Bone marrow (tissue), 2 donors: ENCODE results near the gene SIGMAR1.
"Not testable (repeated sequence)": the region's sequence is repeated elsewhere in the genome, so short reads cannot be mapped to it uniquely, and the experiment has no call there.

ENCODE experiments used
- DNase-seq, 2 donors: peaks; one replicate each; lab custom pipeline; 2025; lab: John Stamatoyannopoulos, UW

SIGMAR1 gene

DNA sequence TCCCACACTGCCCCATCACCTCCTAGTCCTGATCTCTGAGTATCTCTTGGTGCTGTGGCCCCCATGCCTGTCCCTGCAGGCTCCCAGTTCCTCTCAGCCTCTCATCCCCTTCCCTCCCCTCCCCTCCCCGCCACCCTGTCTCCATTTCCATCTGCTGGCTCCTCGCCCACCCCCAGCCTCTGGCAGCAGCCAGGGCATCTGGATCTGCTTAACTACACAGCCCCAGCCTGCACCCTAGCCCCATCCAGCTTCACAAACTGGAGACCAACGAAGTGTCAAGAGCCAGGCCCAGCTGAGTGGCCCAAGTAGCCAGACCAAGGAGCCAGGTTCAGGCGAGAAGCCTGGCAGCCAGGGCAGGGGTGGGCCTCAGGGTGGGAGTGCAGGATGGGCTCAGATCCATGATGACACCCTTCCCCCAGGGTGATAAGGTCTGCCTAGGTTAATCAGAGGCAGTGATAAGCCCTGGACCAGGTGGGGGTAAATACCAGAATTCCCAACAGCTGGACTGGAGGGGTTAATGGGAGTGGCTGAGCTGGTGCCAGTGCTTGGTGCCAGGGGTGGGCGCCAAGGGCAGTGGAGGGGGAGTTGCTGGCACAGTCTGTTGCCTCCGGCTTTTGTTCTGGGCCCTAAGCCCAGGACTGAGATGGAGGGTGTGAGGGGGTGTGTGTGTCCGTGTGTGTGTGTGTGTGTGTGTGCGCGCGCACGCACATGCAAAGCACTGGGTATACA lies 16.9 kb upstream of the SIGMAR1 start:
- no peak for DNase-seq

DNA sequence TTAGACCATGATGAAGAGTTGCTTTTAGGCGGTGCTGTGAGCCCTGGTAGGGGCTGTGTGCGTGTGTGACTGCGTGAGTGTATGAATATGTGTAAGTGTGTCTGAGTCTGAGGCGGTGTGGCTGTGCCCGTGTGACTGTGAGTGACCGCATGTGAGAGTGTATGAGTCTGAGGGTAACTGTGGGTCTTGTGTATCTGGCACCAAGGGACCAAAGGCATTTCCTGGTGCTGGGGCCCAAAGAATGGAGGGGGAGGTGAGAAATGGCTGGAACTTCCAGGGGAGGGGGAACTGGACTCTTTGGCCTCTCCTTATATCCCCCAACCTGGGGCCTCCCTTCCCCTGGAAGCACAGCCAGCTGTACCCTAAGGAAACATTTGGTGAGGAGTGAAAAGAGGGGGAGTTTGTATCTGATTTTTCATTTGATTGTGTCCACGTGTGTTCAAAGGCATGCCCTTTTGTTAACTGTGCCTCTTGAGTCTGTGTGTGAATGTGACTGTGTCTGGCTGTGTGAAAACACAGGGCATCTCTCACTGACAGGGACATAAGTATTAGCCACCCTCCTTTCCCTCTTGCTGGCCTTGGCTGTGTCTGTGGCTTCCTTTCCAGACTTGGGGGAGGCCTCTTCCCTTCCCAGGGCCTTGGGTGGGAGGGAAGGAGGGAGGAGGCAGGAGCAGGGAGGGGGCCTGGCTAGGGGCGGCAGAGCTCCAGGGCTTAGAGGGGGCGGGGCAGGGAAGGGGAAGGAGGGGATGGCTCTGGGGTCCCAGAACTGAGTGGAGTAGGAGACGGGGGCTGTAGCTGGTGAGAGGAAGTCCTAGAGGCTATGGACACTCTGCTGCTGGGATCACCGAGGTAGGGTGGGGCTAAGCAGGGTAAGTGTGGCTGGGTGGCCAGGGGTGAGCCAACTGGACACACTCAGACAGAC lies 15.8 kb upstream of the SIGMAR1 start:
- DNase-seq: no peak

DNA sequence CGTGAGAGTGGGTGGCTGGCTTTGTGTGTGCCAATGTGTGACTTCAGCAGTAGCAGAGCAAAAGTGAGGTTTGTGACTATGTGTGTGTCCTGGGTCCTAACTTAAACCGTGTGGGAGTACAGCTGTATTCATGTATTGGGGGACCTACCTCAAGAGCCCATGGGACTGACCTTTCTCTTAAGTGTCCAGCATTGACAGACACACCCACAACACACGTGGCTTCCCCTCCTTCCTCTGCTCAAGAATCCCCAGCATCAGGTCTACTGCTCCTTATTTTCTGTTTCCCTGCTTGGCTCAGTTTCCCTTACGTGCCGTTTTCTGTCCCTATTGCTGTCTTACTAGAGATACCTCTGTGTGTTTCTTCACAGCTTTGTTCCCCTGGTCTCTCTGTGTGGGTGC lies 15.0 kb upstream of the SIGMAR1 start:
- DNase-seq: no peak

DNA sequence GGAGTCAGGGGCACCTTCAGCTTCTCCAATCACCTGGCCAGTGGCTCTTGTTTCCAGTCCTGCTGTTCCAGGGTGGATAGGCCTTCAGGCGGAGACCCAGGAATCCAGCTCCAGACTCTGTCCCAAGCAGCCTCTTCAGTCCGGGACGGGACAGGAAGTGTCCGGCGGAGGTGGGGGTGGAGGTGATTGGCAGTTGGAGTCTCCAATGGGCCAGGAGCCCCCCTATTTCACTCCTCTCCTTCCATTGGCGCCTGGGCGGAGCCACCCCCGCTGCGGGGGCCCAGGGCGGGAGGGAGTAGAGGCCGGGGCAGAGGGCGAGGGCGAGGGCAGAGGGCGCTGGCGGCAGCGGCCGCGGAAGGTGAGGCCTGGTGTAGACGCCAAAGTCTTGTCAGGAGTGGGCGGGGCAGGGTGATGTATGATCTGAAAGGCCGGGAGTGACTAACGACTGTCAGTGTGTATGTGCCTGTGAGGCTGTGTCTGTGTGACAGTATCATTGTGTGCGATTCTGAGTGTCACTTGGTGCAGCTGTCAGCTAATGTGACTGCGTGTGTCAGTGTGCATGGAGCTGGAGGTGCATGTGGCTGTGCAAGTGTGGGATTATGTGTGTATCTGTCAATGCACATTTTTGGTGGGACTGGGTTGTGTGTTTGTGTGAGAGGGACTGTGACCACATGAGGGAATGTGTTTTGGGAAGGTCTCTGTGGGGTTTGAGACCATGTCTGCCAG lies 14.5 kb upstream of the SIGMAR1 start, which contains the start of gene IL11RA:
Gene IL11RA (plus strand): TSS at position 310 of the 726 bp plus-strand sequence. CDS start 3,033 bp downstream, outside the sequence.
- DNase-seq: no peak

DNA sequence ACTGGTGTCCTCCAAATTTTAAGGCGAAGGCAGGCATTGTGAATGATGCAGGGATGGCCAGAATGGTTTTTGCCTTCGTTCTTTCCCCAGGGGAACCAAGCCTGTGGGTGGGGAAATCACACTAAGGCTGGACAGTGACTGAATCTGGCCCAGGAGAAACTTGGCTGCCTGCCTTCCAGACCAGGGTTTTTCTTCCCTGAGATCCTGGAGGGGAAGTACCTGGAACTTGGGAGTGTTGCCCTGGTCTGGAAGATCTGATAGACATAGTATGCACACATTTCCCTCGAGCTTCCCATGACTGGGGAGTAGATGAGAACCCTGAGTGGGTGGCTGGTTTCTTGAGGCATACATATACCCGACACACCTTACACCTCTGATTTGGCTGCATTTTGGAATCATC lies 13.7 kb upstream of the SIGMAR1 start:
- DNase-seq: no peak

DNA sequence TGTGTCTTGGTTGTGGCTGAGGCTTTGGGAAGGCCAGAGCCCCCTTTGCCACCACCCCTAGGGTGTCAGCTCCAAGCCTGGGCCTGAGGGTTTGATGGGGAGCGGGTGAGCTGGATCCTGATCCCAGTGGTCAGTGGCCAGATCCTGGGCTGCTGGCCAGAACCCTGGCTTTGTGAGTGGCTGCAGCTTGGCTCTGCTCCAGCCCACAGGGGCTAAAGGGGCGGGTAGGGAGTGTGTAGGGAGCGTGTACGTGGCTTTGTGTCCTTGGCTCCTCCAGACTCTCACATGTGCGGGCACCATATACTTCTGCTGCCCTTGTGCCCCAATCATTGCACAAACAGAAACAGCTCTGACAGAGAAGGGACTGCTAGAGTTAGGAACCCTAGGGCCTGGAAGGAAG lies 13.2 kb upstream of the SIGMAR1 start:
- no peak for DNase-seq

DNA sequence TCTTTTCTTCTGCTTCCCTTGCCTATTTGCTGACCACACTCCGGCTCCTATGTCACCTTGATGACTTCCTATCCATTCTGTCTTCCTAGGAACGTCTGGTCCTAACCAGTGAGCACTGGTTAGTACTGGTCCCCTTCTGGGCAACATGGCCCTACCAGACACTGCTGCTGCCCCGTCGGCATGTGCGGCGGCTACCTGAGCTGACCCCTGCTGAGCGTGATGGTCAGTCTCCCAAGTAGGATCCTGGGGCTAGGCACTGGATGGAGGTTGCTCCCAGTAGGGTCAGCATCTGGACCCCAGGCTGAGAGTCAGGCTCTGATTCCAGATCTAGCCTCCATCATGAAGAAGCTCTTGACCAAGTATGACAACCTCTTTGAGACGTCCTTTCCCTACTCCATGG lies 11.1 kb upstream of the SIGMAR1 start:
- DNase-seq: no peak

DNA sequence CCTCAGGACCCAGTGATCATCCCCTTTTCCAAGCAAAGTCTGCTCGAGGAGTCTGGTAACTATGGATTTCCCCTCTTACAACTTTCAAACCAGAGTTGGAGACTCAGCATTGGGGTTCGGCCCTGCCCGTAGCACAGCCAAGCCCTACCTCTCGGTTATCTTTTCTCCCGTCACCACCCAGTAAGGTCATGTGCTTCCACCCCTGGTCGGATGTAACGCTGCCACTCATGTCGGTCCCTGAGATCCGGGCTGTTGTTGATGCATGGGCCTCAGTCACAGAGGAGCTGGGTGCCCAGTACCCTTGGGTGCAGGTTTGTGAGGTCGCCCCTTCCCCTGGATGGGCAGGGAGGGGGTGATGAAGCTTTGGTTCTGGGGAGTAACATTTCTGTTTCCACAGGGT lies 10.1 kb upstream of the SIGMAR1 start:
- no peak for DNase-seq

DNA sequence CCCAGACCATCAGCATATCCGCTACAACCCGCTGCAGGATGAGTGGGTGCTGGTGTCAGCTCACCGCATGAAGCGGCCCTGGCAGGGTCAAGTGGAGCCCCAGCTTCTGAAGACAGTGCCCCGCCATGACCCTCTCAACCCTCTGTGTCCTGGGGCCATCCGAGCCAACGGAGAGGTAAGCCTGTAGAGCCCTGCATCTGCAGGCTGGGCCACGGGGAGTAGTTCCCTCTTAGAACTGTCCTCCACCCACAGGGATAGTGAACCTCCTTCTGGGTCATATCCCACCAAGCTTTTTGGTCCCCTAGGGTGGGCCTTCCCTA lies 9.5 kb upstream of the SIGMAR1 start:
- DNase-seq: no peak

DNA sequence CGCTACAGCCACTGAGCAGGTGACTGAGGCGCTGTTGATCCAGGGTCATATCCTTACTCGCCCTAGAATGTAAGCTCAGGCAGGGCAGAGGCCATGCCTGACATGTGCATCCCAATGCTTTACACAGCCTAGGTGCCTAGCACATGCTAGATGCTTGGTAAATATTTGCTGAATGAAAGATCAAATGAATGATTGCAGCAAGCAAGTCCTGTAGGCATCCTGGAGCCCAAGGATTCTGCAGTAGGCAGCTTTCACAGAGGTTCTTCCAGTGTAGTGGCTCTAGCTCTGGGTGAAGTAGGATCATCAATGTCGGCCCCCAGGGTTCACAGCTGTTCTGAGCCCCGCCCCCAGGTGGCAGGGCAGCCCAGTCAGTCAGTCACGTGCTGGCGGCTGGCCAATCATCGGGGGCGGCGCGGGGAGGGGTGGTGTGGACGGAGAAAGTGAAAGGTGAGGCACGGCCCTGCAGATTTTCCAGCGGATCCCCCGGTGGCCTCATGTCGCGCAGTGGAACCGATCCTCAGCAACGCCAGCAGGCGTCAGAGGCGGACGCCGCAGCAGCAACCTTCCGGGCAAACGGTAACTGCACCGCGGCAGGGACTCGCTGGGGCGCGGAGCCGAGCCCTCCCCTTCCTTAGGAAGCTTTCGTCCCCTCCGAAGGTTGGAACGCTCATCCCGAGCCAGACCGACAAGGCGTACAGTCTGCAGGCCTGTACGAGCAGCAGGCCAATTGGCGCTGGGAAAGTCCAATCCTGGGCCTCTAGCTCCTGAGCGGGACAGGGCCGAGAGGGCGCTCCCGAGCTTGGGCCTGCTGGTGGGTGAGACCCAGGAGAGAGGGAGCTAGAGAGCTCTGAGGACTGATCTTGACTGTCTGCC lies 8.9 kb upstream of the SIGMAR1 start, which contains the start of gene GALT:
Gene GALT (plus strand): TSS at position 465 of the 873 bp plus-strand sequence. CDS start 30 bp downstream, at position 495.
- DNase-seq: peak; percentile 75 to 90

DNA sequence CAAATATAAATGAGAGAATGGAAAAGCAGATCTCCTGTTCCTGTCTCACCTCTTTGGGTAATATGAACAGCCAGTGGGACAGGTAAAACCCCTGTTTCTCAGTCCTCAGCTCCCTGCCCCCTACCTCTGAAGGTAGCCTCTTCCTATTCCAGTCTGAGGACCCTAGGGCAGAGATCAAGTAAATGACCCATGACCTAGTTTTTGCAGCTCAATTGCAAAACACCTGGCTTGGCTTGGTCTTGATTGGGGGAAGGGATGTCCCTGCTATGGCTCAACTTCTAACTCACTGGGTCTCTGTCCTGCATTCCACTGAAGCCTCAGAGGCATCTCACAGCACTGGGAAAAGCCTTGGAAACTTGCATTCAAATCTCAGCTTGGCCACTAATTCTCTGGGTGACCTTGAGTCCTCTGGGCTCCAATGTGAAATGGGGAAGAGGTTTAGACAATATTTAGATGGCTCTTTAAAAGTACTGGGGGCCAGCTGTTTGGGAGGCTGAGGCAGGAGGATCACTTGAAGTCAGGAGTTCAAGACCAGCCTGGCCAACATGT lies 7.3 kb upstream of the SIGMAR1 start:
- no peak for DNase-seq

DNA sequence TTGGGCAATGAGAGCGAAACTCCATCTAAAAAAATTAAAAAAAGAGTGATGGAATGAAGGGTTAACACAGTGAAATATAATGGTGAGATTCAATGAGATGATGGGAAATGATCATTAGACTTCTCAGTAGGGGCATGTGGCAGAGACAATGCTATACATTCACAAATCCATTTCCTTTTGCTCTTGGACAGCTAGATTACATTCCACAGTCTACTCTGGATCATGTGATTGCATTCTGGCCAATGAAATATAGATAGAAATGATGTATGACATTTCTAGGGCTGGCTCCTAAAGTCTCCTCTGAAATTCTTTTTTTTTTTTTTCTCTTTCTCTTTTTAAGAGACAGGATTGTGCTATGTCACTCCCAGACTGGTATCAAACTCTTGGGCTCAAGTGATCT lies 5.1 kb upstream of the SIGMAR1 start:
- no peak for DNase-seq

DNA sequence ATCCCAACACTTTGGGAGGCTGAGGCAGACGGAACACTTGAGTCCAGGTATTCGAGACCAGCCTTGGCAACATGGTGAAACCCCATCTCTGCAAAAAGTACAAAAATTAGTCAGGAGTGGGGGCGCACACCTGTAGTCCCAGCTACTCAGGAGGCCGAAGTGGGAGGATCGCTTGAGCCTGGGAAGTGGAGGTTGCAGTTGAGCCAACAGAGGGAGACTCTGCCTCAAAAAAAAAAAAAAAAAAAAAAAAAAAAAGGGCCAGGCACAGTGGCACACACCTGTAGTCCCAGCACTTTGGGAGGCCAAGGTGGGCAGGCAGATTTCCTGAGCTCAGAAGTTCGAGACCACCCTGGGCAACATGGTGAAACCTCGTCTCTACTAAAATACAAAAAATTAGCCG lies 1.7 kb upstream of the SIGMAR1 start:
- not testable (repeated sequence) for DNase-seq

DNA sequence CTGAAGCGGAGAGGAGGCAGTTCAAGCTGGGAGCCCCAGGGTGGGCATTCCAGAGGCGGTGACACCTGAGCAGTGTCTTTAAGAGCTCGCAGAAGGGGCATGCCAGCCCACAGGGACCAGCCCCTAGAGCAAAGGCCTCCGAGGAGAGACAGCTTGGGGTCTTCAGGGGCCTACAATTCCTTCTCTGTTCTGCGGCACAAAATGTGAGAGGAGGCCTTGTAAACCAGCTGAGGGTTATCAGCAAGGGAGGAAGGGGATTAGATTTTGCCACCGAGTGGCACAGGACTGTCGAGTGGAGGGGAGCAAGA lies 505 bp upstream of the SIGMAR1 start:
- no peak for DNase-seq

DNA sequence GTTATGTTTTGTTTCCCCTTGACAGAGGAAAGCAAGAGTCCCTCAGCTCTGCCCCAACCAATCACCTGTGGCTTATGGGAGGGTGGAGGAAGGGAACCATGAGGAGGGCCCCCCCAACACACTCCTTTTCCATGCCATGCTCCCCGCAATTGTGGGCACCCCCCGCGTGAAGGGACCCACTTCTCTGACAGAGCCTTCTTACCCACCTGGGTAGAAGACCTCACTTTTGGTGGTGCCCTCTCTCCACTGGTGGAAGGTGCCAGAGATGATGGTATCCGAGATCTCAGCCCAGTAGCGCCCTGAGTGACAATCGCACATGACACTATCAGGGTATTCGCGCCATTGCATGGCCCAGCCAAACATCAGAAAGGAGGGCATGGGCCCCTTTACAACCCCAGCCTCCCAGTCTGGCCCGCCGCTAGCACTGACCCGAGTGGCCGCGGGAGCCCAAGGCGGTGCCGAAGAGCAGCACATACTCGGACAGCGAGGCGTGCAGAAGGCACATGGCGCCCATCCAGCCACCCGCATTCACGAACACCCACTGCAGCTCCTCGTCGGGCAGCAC lies 714 bp downstream of the SIGMAR1 start:
- no peak for DNase-seq

DNA sequence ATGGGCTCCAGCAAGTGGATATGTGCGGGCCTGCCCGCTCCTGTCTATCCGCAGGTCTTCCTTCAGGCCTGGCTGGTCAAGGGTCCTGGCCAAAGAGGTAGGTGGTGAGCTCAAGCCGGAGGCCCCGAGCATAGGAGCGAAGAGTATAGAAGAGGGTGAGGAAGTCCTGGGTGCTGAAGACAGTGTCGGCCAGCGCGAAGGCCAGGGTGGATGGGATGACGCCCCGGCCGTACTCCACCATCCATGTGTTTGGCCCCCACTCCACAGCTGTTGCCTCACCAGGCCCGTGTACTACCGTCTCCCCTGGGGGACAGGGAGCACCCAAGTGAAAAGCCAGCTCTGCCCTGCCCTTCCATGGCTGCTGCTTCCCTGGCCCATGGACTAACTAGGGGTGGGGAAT lies 2.0 kb downstream of the SIGMAR1 start:
- DNase-seq: no peak

DNA sequence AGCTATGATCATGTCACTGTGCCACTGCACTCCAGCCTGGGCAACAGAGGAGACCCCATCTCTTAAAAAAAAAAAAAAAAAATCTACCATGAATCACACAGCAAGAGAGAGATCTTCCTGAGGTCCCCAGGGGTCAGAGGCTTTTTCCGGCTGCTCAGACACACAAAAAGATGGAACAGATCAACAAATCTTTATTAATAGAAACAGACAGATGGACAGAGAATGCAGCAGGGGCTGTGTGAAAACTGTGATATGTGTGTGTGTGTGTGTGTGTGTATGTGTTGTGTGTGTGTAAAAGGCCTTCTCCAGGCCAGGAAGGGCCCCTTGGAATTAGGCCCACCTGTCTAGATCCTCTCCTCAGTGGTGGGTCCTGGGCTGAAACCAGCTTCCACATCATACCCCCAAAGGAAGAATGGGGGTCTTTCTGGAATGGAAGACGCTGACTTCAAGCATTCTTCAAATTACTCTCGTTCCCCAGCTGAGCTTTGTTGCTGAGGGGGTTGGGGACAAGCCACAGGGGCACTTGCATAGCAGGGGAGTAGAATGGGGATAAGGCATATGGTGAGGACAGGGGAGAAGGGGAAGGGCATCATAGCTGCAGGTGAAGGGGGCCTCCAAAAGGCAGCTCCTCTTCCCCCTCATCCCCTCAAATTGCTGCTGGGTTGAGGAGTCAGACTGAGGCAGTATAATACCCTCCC lies 2.9 kb downstream of the SIGMAR1 start:
- no peak for DNase-seq

DNA sequence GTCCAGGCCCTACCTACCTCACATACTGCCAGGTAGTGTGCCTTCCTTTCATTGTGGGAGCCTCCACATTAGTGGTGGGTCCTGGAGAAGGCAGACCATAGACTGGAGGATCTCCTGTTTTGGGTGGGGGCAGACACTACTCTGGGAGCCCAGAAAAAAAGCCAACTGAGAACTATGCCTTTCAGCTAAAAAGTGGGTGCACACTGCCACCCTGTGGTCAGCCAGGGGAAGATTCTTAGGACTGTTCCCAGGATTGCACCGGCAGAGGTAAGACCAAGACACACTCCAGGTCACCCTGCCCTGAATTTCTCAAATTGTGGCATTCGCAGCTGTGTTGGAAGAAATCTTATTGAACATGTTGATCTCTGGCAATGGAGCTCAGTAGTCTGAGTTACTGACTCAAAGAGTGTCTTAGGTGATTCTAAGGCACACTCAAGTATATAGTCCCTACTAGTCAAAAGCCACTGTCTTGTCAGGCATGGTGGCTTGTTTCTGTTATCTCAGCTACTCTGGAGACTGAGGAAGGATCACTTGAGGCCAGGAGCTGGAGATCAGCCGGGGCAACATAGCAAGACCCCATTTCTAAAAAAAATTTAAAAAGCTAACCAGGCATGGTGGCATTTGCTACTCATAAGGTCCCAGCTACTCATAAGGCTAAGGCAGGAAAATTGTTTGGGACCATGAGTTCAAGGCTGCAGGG lies 3.6 kb downstream of the SIGMAR1 start:
- peak; percentile 37 to 62 for DNase-seq

DNA sequence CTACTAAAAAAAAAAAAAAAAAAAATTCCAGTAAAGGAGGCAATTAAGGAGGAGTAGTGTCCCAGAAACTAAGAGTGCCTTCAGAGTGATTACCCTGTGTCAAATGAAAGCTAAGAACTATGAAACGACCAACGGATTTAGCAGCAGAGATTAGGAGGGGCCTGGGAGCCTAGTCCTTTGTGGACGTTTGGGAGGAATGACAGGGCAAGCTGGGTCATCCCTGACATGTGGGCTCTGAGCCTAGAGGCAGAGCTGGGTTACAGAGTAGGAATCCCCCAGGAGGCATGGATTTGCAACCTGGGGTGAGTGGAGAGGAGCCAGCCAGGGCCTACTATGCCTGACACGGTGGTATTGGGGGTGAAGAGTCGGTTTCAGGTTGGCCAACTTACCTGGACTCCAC lies 4.4 kb downstream of the SIGMAR1 start:
- no peak for DNase-seq
